ENCODE data around the gene GRAMD1C.
"Not testable (repeated sequence)": the region's sequence is repeated elsewhere in the genome, so short reads cannot be mapped to it uniquely, and the experiment has no call there.

Gene GRAMD1C

DNA sequence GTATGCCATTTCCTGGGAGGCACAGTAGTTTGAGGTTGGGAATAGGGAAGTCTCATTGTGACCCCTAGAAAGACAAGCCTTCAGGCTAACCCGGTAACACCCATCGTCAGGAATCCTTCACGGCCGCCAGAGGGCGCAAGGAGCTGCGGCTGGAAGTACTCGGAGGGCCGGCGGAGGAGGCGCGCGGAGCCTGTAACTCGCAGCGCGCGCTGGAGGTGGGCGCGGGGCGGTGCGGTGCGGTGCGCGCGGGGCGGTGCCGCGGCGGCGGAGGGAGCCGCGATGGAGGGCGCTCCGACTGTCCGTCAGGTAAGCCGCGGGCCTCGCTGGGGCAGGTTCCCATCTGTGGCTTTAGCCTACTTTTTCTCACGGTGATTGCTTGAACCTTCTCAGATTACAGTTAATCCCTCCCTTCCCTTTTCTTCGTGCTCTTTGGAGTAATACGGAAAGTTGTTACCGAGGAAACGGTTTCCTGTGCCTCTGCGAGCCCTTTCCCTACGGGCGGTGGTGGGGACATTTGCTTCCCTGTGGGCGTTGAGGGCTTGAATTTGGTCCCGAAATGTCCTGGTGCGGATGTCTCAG, at the start of gene GRAMD1C:
TSS of gene GRAMD1C (plus strand) at position 158 of the 579 bp plus-strand sequence. CDS start at position 280, 122 bp downstream.
- DNase-seq (ENCODE audit: low read depth) = peak; percentile 54

DNA sequence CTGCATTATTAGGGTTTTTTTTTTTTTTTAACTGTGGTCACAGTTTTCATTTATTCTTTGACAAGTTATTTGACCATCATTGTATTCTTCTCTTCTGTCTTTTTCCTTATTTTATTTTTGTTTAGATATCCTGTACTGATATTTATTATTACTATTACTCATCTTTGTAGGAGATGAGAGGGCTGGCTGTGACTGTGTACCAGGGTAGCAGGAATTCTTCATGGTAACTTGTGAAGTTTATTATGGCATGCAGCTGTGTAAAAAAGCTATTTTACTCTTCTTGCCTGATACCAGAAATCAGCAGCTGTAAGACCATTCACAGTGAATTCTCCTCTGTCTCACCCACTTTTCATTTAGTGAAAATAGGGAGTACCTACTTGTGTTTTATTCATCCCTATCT, 47.2 kb upstream of the GRAMD1C start:
- DNase-seq (ENCODE audit: low read depth) = no peak

DNA sequence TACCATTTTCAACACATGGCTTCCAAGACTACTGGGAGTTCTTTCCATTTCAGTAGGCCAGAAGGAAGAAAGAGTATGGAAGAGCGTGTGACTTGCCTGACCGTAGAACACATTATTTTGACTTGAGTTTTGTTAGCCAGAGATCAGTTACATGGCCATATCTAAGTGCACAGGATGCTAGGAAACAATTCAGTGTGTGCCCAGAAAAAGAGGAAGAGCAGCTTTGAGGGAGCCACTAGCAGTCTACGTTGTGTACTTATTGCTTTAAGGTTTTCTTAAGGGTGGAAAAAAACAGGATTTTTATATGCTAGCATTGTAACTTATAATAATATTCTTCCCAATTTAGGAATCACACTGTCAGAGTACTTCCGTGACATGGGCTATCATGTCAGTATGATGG, 44.1 kb upstream of the GRAMD1C start:
- no peak for DNase-seq (ENCODE audit: low read depth)

DNA sequence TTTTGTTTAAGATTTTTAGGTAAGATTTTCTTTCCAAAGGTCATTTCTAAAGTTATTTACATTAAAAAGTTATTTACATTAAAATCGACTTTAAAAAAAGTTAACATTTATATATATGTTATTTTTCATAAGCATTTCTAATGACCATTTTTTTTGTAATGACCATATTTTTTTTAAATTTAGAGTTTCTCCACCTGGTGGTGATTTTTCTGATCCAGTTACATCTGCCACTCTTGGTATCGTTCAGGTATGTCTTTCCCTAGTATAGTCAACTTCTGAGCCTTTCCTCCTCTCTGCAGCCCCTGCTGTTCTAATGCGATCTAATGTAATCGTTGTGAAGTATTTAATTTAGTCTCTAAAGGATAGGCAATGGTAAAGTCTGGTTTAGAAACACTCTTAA, 42.9 kb upstream of the GRAMD1C start:
- DNase-seq (ENCODE audit: low read depth) = no peak

DNA sequence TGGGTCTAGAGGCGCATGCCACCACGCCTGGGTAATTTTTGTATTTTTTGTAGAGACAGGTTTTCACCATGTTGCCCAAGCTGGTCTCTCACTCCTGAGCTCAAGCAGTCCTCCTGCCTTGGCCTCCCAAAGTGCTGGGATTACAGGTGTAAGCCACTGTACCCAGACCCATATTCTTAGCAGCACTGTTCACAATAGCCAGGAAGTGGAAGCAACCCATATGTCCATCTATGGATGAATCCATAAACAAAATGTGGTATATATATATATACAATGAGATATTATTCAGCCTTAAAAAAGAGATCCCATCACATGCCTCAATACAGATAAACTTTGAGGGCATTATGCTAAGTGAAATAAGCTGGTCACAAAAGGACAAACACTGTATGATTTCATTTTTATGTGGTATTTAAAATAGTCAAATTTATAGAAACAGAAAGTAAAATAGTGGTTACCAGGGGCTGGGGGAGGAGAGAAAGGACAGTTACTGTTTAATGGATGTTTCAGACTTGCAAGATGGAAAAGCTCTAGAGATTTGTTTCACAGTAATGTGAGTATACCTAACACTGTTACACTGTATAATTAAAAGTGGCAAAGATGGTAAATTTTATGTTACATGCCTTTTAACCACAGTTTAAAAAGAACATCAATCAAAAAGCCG, 35.7 kb upstream of the GRAMD1C start:
- no peak for DNase-seq (ENCODE audit: low read depth)

DNA sequence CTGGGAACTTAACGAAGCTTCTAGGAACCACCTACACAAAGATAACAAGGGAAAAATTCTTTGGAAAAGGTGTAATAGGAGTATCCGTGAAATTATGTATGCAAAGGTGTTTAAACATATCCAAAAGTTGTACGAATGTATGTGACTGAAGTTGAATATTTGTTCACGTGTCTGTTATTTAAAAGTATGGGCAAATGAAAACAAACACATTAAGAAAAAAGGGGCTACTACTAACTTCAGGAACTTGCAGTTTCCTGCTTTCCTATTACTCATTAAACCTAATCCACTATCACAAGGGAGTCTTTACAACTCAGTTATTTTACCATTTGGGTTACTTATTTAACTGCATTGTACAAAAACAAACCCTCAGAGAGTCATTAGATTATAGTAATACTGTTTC, 33.9 kb upstream of the GRAMD1C start:
- no peak for DNase-seq (ENCODE audit: low read depth)

DNA sequence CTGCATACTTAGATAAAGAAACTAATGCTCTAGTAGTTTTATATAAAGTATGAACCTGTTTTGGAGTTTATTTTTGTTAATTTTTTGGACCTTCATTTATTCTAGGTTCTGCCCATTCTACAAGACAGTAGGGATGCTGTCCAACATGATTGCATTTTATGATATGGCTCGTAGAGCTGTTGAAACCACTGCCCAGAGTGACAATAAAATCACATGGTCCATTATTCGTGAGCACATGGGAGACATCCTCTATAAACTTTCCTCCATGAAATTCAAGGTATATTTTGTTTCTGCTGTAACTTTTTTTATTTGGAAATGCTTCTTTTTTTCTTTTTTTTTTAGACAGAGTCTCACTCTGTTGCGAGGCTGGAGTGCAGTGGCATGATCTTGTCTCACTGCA, 33.3 kb upstream of the GRAMD1C start:
- DNase-seq (ENCODE audit: low read depth) = no peak

DNA sequence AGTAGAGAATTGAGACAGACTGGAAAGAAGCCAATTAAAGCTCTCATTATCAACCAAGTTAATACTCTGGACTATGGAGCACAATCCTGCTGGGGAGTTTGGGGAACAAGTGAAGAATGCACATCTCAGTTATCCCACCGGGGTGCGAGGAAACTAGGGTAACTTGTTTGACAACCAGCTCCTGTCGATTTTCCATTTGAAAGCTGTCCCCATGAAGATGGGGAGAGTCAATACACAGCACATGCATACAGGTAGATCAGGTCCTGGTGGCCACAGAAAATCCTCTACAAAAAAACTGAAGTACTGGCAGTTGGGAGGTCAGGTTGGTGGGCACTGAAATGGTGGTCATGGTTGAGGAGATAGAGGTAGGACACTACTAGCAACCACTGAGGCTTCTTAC, 25.7 kb upstream of the GRAMD1C start:
- no peak for DNase-seq (ENCODE audit: low read depth)

DNA sequence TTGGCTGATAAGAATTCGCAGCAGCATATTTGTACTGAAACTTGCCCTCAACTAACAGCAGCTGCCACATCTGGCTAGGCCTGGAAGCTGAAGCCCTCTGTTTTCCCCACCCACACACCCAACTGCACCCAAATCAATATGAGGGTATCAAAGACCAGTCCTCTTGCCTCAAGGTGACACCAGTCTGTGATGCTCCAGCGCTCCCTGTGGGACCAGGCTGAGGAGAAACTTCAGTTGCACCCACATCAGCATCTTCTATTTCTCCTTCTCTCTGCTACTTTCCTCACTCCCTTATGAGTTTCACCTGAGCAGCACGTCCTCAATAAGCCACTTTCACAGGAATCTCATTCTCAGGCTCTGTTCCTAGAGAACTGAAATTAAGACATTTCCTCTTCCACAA, 18.7 kb upstream of the GRAMD1C start:
- DNase-seq (ENCODE audit: low read depth) = no peak

DNA sequence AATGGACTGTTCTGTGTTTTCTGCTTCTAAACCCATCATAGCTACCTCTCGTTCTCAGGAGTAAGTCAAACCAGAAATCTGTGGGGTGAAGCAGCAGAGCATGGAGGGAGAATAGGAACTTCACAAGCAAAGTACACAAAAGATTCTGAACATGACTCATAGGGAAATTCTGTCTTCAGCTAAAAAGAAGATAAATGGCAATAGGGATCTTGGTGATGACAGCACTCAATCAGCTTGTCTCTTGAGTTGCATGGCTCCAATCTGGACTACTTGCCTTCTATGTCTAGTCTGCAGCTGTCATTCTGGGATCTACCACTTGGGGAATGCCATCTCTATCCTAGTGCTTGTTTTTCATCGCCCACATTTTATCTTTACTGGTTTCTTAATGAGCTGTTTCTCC, 13.5 kb upstream of the GRAMD1C start:
- DNase-seq (ENCODE audit: low read depth) = no peak

DNA sequence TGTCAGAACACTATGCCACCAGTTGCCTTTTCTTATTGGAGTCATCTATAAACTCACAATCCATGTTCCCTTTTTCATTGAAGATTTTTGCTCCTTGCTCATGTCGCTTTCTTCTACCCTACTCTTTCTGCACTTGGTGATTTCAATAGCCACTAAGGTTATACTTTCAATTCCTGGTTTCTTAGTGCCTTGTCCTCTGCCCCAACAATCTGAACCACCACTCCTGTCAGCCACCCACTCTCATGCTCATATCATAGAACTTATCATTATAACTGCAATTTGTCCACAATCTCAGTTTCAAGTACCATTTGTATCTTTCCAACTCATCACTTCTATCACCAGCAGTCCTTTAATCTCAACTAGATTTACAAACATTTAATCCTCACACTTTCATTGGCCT, 10.0 kb upstream of the GRAMD1C start:
- DNase-seq (ENCODE audit: low read depth) = no peak

DNA sequence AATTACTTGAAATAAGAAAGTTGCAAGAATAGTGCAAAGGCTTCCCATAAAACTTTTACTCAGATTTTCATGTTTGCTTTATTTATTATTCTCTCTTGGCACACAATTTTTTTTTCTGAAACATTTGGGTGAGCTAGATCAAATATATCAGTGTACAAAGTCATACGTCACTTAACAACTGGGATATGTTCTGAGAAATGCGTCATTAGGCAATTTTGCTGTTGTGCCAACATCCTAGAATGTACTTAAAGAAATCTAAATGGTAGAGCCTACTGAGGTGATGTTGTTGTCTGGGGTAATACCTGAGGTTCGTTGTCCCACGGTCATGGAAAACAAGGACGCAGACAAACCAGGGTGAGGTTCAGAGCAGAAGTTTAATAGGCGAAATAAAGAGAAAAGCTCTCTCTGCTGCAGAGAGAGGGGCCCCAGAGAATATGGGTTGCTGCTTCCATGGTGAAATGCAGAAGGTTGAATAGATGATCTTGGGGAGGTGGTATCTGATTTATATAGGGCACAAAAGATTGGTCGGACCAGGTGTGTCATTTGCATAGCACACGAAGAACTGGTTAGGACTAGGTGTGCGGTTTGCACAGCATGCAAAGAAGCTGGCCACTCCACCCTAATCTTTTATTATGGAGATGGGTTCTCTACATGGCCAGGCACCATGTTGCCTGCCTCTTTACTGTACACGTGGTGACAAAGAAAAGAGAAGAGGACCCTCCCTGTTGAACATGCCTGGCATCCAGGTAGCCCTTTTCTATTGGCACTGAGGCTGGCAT, 8.8 kb upstream of the GRAMD1C start:
- DNase-seq (ENCODE audit: low read depth) = no peak

DNA sequence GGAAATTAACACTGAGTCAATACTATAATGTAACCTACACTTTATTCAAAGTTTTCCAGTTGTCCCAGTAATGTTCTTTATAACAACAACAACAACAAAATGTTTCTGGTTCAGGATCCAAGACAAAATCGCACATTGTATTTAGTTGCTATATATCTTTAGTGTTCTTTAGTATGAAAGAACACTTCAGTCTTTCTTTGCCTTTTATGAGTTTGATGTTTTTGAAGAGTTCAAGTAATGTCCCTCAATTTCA, 7.6 kb upstream of the GRAMD1C start:
- DNase-seq (ENCODE audit: low read depth) = no peak

DNA sequence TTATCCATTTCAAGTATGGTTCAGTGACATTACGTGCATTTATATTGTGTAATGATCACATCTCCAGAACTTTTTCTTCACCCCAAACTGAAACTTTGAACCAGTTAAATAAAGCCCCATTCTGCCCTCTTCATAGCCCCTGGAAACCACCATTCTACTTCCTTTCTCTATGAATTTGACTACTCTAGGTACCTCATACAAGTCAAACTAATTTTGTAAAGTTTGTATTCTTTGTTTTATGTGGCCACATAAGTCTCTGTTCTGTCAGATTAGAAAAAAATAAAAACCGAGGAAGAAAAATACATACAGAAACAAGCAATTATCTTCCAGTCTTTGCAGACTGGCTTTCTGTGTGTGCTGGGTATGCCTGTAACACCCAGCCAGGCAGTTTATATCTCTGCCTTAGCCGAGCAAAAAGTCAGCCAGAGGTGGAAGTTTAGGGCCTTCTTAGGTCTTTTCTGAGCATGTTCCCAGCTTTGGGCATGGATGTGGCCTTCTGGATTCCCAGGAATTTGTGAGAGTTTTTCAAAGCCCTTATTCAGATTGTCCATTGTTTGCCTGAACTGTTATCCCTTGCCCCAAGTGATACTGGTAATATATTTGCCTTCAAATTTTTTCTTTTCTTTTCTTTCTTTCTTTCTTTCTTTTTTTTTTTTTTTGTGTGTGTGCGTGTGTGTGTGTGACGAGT, 6.0 kb upstream of the GRAMD1C start:
- DNase-seq (ENCODE audit: low read depth) = no peak

DNA sequence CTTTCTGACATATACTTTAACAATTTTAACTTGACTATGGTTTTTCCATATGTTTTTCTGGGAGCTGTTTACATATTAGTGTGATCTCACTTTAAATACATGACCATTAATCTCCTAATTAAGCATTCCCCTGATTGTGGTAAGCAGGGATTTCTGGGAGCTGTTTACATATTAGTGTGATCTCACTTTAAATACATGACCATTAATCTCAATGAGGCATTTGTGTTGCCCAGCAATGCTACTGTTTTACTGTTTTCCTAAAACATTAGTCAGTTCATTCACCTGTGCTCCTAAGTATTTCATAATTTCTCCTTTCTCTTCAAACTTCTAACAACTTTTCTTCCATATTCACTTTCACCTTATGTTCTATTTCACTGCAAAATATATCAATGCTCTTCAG, 3.6 kb upstream of the GRAMD1C start:
- no peak for DNase-seq (ENCODE audit: low read depth)

DNA sequence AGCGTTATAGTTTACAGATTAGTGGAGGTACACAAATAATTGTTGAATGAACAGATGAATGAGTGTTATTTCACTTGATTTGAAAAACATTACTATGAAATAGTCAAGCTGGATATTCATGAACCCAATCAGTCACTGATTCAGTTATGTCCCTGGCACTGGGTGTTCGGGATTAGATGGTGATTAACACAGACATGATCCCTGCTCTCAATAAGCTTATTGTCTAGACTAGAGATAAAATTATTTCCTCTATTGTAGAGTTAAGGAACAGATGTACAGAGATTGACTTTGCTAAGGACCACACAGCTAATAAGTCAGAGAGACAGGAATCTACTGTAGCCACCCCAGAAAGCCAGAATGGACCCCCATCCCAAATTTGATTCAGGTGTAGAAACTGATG, 963 bp downstream of the GRAMD1C start:
- no peak for DNase-seq (ENCODE audit: low read depth)

DNA sequence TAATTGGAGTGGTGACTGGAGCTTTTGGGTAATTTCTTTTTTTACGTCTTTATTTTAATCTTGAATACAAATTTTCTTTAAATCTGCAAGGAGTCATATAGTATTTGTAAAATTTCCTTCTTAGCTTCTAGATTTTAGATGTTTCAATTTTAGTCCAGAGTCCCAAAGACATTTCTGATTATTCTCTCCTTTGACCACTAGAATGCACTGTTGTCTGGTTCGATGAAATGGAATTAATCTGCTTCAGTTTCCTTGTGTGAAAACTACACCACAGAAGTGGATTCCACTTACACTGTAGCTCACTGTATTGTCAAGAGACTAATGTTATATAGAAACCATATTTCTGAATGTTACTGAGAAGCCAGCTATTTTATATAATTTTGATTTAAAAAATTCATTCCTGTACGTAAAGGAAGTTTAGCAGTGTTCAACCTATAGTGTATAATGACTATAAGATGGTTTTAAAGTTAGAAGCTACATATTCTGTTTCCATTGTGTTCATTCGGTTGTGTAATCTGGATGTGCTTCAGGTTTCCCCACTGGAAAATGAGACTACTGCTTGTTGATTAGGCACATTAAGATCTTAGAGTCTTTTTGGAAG, 6.1 kb downstream of the GRAMD1C start:
- no peak for DNase-seq (ENCODE audit: low read depth)

DNA sequence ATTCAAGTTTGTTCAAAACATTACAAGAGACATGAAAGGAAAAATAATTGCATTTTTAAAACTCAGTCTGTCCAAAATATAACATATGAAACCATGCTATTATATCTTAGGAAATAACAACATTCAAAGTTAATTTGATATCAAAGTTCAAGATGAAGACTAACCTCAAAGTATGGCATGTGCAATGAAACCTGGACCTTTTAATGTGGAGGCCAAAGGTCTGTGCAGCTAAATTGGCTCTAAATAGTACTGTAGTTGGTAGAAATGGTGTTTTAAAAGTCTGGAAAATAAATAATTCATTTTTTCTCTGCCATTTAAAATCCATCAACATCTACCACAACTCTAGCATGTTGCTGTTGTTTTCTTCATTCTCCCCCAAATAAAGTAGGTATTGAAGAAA, 8.7 kb downstream of the GRAMD1C start:
- no peak for DNase-seq (ENCODE audit: low read depth)

DNA sequence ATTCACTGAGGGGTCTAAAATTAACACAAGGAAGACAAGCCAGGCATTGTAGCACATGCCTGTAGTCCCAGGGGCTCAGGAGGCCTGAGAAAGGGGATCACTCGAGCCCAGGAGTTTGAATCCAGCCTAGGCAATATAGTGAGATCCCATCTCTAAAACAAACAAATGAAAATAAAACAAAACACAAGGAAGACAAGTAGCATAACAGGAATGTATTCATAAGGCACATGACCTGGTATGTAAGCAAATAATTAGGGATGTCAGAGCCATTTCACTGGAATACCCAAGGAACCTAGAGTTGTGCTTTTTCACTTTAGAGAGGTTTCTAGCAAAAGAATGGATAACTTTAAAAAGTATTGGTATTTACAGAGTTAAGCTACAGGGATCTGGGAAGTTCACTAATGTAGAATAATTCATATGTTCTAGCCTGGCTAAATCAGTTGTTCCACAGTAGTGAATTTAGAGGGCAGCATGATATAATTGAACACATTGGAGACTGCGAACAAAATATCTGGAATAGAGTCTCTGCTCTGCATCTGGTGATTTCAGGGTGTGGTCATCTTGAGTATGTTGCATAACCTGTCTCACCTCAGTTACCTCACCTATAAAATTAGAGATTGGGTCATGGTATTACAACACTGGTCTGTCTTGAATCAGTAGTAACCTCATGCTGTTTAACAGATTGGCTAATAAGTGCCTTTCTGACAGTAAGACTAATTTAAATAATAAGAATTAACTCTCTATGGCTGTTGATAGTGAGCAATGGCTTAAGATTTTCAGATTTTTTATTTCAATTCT, 9.3 kb downstream of the GRAMD1C start:
- DNase-seq (ENCODE audit: low read depth) = no peak

DNA sequence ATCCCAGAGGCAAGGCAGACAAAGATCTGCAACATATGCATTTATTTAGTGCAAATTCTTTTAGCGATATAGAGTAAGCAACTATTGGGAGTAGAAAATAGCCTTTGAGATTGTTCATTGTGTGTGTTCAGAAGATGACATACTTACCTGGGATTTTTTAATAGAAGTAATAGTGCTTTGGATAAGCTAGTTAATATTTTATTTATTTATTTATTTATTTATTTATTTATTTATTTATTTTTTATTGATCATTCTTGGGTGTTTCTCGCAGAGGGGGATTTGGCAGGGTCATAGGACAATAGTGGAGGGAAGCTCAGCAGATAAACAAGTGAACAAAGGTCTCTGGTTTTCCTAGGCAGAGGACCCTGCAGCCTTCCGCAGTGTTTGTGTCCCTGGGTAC, 10.5 kb downstream of the GRAMD1C start:
- not testable (repeated sequence) for DNase-seq (ENCODE audit: low read depth)

DNA sequence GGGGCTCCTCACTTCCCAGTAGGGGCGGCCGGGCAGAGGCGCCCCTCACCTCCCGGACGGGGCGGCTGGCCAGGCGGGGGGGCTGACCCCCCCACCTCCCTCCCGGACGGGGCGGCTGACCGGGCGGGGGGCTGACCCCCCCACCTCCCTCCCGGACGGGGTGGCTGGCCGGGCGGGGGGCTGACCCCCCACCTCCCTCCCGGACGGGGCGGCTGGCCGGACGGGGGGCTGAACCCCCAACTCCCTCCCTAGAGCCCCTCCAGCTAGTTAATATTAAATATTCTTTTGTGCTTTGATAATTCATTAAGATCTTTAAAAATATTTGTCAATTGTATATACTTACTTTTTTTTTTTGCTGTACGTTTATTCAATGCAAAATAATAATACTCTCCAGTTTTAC, 11.3 kb downstream of the GRAMD1C start:
- DNase-seq (ENCODE audit: low read depth) = not testable (repeated sequence)

DNA sequence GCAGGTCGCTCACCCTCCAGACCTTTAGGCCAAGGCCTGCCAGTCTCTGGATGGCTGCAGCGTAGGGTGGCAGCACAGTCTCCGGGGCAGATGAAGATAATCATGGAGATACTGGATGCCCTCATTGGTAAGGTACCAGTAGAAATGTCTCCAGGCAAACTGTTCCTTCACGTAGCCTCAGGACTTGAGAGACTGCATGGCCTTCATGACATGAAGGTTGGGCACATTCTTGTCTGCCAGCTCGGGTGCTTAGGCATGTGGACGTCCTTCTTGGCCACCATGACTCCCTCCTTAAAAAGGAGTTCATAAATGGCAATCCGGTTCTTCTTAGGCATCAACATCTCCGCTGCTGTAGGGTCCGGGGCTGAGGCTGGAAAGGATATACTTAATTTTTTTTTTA, 11.8 kb downstream of the GRAMD1C start:
- not testable (repeated sequence) for DNase-seq (ENCODE audit: low read depth)

Data from HS-5 (cell line).